PC-3 (cell line): ENCODE measurements around the gene CCDC178. TPM values are rescaled to one million over a fixed set of nuclear protein-coding genes. Genes with fewer than 3 reads are reported as not detected.

Experiments
- ATAC-seq: fragments of 200-7000 bp; cut with Tn5 transposase; 2 replicates; pipeline ENCODE4 v1.9.1; 2020; ENCODE audit warnings: mild to moderate bottlenecking, moderate library complexity
- BruUV-seq: library from RNA; stranded (reverse); fragments of 400-500 nt; replicated peaks from 2 replicates; lab custom pipeline; 2021; lab: Mats Ljungman, UMichigan
- CTCF ChIA-PET: fragments of 300-600 bp; sonication (Branson Sonifier 250); formaldehyde crosslinking; loops from one replicate; lab custom pipeline; 2022; ENCODE audit warnings: antibody characterized with exemption; lab: Charles Lee
- POLR2A ChIA-PET: fragments of 300-600 bp; sonication (Branson Sonifier 250); formaldehyde crosslinking; loops from one replicate; lab custom pipeline; 2022; ENCODE audit warnings: antibody characterized with exemption; ENCODE audit not compliant: unreplicated experiment; lab: Charles Lee
- DNase-seq: peaks from one replicate; pipeline ENCODE4 v3.0.0-alpha.2; 2015
- H2AFZ ChIP-seq: fragments of 300-600 bp; sonication (generic); 2 replicates; pipeline ENCODE4 v1.6.0; 2016; ENCODE audit warnings: antibody characterized with exemption, low read length
- H3F3A ChIP-seq: fragments of 300-600 bp; sonication (generic); one replicate; pipeline ENCODE4 v1.6.0; 2017; ENCODE audit warnings: antibody characterized with exemption, low read length, control low read depth, mild to moderate bottlenecking; ENCODE audit not compliant: unreplicated experiment
- H3K27ac ChIP-seq: fragments of 300-600 bp; sonication (generic); 2 replicates; pipeline ENCODE4 v1.5.1; 2016; ENCODE audit warnings: mild to moderate bottlenecking, low read length
- H3K27me3 ChIP-seq: fragments of 300-600 bp; sonication (generic); 2 replicates; pipeline ENCODE4 v1.6.1; 2016; ENCODE audit warnings: low read length, mixed read lengths
- H3K36me3 ChIP-seq: fragments of 300-600 bp; sonication (generic); 2 replicates; pipeline ENCODE4 v1.6.1; 2016; ENCODE audit warnings: low read depth, mixed run types, low read length, mixed read lengths
- H3K4me1 ChIP-seq: fragments of 300-600 bp; sonication (generic); 2 replicates; pipeline ENCODE4 v1.5.1; 2016; ENCODE audit warnings: low read length; ENCODE audit not compliant: insufficient read depth
- H3K4me2 ChIP-seq: fragments of 300-600 bp; sonication (generic); 2 replicates; pipeline ENCODE4 v1.6.0; 2016; ENCODE audit warnings: low read length
- H3K4me3 ChIP-seq: fragments of 300-600 bp; sonication (generic); 2 replicates; pipeline ENCODE4 v1.5.1; 2016; ENCODE audit warnings: mild to moderate bottlenecking, low read length, mixed read lengths
- H3K79me2 ChIP-seq: fragments of 300-600 bp; sonication (generic); 2 replicates; pipeline ENCODE4 v1.6.1; 2017; ENCODE audit warnings: low read length, mixed read lengths
- H3K9ac ChIP-seq: fragments of 300-600 bp; sonication (generic); 2 replicates; pipeline ENCODE4 v1.6.0; 2016; ENCODE audit warnings: mild to moderate bottlenecking, low read length
- H3K9me2 ChIP-seq: fragments of 300-600 bp; sonication (generic); replicated peaks from 2 replicates; pipeline ENCODE4 v1.6.1; 2016; ENCODE audit warnings: mixed run types, low read length, mixed read lengths
- H3K9me3 ChIP-seq: fragments of 300-600 bp; sonication (generic); 2 replicates; pipeline ENCODE4 v1.6.1; 2016; ENCODE audit warnings: low read length, mixed read lengths
- H4K20me1 ChIP-seq: fragments of 300-600 bp; sonication (generic); 2 replicates; pipeline ENCODE4 v1.6.1; 2016; ENCODE audit warnings: low read length, mixed read lengths
- CTCF ChIP-seq: fragments of 300-600 bp; sonication (generic); conservative IDR thresholded peaks from 2 replicates; pipeline ENCODE4 v1.5.1; 2017; ENCODE audit warnings: antibody characterized with exemption, low read depth, mild to moderate bottlenecking, low read length
- EZH2 ChIP-seq: fragments of 300-600 bp; sonication (generic); IDR thresholded peaks from one replicate; pipeline ENCODE4 v1.6.1; 2017; ENCODE audit warnings: antibody characterized with exemption, mild to moderate bottlenecking, low read length; ENCODE audit not compliant: unreplicated experiment
- EZH2phosphoT487 ChIP-seq: fragments of 300-600 bp; sonication (generic); IDR thresholded peaks from 2 replicates; pipeline ENCODE4 v1.6.1; 2018; ENCODE audit warnings: mild to moderate bottlenecking, antibody characterized with exemption, low read length, borderline replicate concordance
- intact Hi-C: fragments of 100-400 bp; cut with micrococcal nuclease; formaldehyde crosslinking; loops from 2 replicates; pipeline ENCODE4 v1.9.0; 2023
- total RNA-seq: library from RNA; depleted of rRNA; stranded (reverse); fragments of >200 nt; gene quantifications from 2 replicates; pipeline ENCODE4 v1.2.3, GENCODE V29; 2014

CCDC178 gene
- total RNA-seq, 1 experiment from 2014 or later, result not detected

- no peaks in the 10 kb centered on the region for H3K9me3 ChIP-seq
- no peaks in the 10 kb centered on the region for H3K9me2 ChIP-seq
- peak; percentile 56 for ATAC-seq
- no peaks in the 10 kb centered on the region for H4K20me1 ChIP-seq
- H3K4me3 ChIP-seq, result no peak overlapping the region
- ChIA-PET POLR2A (no interaction called here), CTCF (no interaction called here)
- H3K27ac ChIP-seq, result peak overlapping the region; percentile 41
- no peaks in the 10 kb centered on the region for H3K79me2 ChIP-seq
- no peak overlapping the region for H3K9ac ChIP-seq
- no peaks in the 10 kb centered on the region for H3F3A ChIP-seq
- no TSS peak for BruUV-seq
- H3K4me1 ChIP-seq, result no peaks in the 10 kb centered on the region
- intact Hi-C loops, result no loop called here
- H3K36me3 ChIP-seq, result no peaks in the 10 kb centered on the region
- H3K4me2 ChIP-seq, result no peak overlapping the region
- no peak overlapping the region for H2AFZ ChIP-seq
- peak; percentile 57 for DNase-seq
- no peak for TF ChIP-seq CTCF
- TF ChIP-seq EZH2, result no peak
- no peak for TF ChIP-seq EZH2phosphoT487
- H3K27me3 ChIP-seq, result no peaks in the 10 kb centered on the region
Observed at GRCh38 chr18:33459612-33460011, 19.1 kb upstream of the CCDC178 start.

- Histone ChIP-seq H2AFZ (no peak overlapping the region), H3K27ac (no peak overlapping the region), H3K9me3 (no peaks in the 10 kb centered on the region), H3K9me2 (no peaks in the 10 kb centered on the region), H3F3A (no peaks in the 10 kb centered on the region), H4K20me1 (no peaks in the 10 kb centered on the region), H3K4me3 (no peak overlapping the region), H3K27me3 (no peaks in the 10 kb centered on the region), H3K9ac (no peak overlapping the region), H3K4me2 (no peak overlapping the region), H3K4me1 (no peaks in the 10 kb centered on the region), H3K79me2 (no peaks in the 10 kb centered on the region), H3K36me3 (no peaks in the 10 kb centered on the region)
- DNase-seq (peak; percentile 52), ATAC-seq (peak; percentile 67; the same call in 1 of the 2 replicates)
- no TSS peak for BruUV-seq
- CTCF ChIA-PET, result no interaction called here
- POLR2A ChIA-PET, result no interaction called here
- intact Hi-C loops, result no loop called here
- no peak for TF ChIP-seq CTCF
- no peak for TF ChIP-seq EZH2
- no peak for TF ChIP-seq EZH2phosphoT487
Observed at GRCh38 chr18:33446604-33447003, 6.1 kb upstream of the CCDC178 start.

GRCh38 chr18:33444709-33445108 is 4.2 kb upstream of the CCDC178 start:
- Histone ChIP-seq H3K27ac (no peak overlapping the region), H3K4me2 (no peak overlapping the region), H3K4me1 (no peaks in the 10 kb centered on the region), H3K4me3 (no peak overlapping the region), H3F3A (no peaks in the 10 kb centered on the region), H3K9me3 (no peaks in the 10 kb centered on the region), H3K27me3 (no peaks in the 10 kb centered on the region), H3K36me3 (no peaks in the 10 kb centered on the region), H2AFZ (no peak overlapping the region), H3K9me2 (no peaks in the 10 kb centered on the region), H4K20me1 (no peaks in the 10 kb centered on the region), H3K79me2 (no peaks in the 10 kb centered on the region), H3K9ac (no peak overlapping the region)
- no peak for DNase-seq
- no TSS peak for BruUV-seq
- intact Hi-C loops, result no loop called here
- ATAC-seq, result no peak
- ChIA-PET POLR2A (no interaction called here), CTCF (no interaction called here)
- TF ChIP-seq CTCF (no peak), EZH2phosphoT487 (no peak), EZH2 (no peak)
